ENCODE data around the gene IGF2R.

DNA sequence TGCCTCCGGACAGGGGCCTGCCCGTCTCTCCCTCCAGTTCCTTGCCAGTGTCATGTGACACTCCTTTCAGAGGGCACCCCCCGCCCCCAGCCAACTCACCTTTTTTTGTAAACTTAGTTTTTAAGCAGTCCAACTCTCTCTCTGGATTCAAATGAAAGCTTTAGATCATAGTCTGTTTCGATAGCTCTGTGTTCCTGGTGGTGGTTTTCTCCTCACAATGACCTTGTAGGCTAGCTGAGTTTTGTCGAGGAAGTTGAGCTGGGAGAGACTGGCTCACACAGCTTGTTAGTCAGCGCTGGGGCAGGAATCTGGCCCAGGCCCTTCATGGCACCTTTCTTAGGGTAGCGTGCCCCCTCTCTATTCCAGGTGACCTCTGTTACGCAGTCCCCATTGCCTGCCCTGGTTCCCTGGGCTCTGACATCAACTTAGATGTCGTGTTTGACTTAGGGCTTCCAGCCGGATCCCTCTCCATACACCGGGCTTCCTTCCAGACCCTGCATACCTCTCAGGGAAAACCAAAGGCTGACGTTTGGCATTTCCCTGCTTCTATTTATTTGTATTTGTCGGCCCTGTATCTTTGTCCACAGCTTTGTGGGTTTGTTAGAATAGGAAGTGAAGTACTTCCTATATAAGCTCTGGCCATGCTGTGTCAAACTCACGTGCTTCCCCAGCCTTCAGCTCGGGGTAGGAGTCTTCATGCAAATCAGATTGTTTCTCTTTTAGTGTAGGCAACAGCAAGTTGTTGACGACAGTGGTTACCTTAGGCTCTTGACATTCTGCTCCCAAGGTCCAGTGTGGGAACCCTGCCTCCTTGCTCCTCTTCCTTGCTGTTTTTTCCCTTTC lies 12.7 kb downstream of the IGF2R start:
- no peak for TF ChIP-seq ZNF607 (CRISPR knock-in tag; IDR thresholded peaks at IDR 0.05; ENCODE audit: borderline replicate concordance)
- TF ChIP-seq, protein P1, sequence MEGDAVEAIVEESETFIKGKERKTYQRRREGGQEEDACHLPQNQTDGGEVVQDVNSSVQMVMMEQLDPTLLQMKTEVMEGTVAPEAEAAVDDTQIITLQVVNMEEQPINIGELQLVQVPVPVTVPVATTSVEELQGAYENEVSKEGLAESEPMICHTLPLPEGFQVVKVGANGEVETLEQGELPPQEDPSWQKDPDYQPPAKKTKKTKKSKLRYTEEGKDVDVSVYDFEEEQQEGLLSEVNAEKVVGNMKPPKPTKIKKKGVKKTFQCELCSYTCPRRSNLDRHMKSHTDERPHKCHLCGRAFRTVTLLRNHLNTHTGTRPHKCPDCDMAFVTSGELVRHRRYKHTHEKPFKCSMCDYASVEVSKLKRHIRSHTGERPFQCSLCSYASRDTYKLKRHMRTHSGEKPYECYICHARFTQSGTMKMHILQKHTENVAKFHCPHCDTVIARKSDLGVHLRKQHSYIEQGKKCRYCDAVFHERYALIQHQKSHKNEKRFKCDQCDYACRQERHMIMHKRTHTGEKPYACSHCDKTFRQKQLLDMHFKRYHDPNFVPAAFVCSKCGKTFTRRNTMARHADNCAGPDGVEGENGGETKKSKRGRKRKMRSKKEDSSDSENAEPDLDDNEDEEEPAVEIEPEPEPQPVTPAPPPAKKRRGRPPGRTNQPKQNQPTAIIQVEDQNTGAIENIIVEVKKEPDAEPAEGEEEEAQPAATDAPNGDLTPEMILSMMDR (CRISPR knock-in tag; IDR thresholded peaks at IDR 0.05) = no peak
- no peak for TF ChIP-seq KAT8 (CRISPR knock-in tag; IDR thresholded peaks at IDR 0.05)
- TF ChIP-seq, protein P2, sequence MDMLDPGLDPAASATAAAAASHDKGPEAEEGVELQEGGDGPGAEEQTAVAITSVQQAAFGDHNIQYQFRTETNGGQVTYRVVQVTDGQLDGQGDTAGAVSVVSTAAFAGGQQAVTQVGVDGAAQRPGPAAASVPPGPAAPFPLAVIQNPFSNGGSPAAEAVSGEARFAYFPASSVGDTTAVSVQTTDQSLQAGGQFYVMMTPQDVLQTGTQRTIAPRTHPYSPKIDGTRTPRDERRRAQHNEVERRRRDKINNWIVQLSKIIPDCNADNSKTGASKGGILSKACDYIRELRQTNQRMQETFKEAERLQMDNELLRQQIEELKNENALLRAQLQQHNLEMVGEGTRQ (IDR thresholded peaks at IDR 0.05; ENCODE audit: low read depth, low read length) = no peak
- TF ChIP-seq, protein P2 (CRISPR knock-in tag; IDR thresholded peaks at IDR 0.05; ENCODE audit: borderline replicate concordance) = no peak
- TF ChIP-seq HMG20B (CRISPR knock-in tag; conservative IDR thresholded peaks at IDR 0.05) = no peak
- TF ChIP-seq ATAD3A (CRISPR knock-in tag; IDR thresholded peaks at IDR 0.05) = no peak
- TF ChIP-seq, protein P3, sequence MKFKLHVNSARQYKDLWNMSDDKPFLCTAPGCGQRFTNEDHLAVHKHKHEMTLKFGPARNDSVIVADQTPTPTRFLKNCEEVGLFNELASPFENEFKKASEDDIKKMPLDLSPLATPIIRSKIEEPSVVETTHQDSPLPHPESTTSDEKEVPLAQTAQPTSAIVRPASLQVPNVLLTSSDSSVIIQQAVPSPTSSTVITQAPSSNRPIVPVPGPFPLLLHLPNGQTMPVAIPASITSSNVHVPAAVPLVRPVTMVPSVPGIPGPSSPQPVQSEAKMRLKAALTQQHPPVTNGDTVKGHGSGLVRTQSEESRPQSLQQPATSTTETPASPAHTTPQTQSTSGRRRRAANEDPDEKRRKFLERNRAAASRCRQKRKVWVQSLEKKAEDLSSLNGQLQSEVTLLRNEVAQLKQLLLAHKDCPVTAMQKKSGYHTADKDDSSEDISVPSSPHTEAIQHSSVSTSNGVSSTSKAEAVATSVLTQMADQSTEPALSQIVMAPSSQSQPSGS (CRISPR knock-in tag; IDR thresholded peaks at IDR 0.05) = no peak
- no peak for TF ChIP-seq ATF1 (CRISPR knock-in tag; IDR thresholded peaks at IDR 0.05)

Data from HepG2 (cell line).